HG02840 (cell line): Measurements from ENCODE around the gene ADH4.
"Not testable (repeated sequence)": the region's sequence is repeated elsewhere in the genome, so short reads cannot be mapped to it uniquely, and the experiment has no call there.

Experiments used
- ATAC-seq: cut with Tn5 transposase; IDR thresholded peaks from one replicate; pipeline ENCODE4 v1.9.1; 2021; ENCODE audit warnings: mild to moderate bottlenecking, moderate library complexity, moderate number of reproducible peaks; ENCODE audit not compliant: unreplicated experiment, low FRiP score

The ADH4 gene

DNA sequence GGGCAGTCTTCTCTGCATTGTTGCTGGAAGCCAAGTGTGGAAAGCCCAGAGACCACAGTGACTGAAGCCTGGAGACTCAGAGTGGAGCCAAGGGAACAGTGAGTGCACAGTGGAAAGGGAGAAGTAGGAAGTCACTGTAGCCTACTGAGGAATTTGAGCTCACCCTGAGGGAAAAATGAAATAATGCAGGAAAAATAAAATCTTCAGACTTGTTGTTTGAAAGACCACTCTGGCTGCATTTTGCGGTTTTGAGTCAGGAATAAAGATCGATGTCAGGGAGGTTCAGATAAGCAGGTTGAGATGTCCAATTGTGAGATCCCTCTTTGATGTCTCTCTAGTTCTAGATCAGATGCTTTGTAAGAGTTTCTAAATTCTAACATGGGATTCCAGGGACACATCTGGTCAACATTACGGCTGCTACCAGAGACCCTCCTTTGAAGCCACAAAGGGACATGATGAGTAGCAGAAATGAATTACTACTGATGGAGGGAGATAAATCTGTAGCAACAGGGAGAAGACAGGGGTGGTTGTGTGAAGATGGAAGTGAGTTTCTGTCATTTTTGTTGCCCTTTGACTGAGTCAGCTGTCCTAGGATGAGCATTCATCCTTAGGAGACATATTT, 8.4 kb downstream of the ADH4 start:
- ATAC-seq = no peak

DNA sequence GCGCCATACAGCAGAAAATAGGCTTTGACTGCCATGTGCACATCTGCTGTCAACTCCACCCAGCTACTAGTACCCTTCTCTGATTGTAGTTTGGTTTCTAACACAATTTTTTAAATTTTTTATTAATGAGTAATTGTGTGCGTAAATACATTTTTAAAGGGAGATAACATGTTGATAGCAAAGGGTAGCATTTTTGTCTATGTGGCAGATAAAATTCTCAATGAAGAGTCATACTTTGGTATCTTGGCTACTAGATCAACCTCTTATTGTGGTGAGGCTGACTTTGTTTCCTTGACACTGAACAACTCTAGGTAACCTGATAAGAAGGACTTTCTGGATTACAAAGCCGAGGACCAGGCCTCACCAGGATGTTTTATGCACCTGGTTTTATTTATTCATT, 9.5 kb downstream of the ADH4 start:
- no peak for ATAC-seq

GRCh38 chr4:99131378-99131777, 12.7 kb downstream of the ADH4 start:
- no peak for ATAC-seq

DNA sequence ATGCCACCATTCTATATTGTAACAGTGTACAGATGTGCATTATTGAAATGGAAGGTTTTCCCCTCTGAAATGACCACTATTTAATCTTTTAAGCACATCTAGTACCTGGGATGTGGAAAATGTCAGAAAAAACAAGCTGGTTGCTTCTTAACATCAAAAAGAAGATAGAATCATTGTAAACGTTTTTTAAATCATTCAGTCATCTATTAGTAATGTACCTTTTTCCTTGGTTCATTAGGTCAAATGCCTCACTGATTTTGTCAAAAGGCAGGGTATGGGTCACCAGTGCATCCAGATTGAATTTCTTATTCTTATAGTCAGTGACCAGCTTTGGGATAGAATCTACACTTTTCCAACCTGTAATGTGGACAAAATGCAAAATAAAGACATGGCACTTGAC, 17.7 kb downstream of the ADH4 start:
- ATAC-seq = no peak

GRCh38 chr4:99121008-99121407, 23.1 kb downstream of the ADH4 start:
- ATAC-seq = no peak

DNA sequence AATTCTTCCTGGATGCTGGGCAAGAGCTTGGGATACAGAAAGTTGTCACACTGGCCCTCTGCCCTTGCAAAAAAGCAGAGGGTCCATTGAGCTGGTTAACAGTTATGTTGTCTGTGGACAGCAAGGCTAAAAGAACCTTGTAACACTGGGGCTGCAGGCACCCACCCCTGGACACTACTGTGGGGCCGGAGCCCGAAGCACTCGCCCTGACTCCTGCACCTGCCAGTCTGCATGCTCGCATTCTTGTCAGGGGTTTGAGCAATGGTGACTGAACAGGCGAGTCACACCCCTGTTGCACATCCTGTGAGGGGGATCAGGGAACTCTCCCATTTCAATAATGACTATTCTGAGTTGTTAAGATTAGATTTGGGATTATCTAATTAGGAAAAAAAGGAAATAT, 23.6 kb downstream of the ADH4 start:
- no peak for ATAC-seq

DNA sequence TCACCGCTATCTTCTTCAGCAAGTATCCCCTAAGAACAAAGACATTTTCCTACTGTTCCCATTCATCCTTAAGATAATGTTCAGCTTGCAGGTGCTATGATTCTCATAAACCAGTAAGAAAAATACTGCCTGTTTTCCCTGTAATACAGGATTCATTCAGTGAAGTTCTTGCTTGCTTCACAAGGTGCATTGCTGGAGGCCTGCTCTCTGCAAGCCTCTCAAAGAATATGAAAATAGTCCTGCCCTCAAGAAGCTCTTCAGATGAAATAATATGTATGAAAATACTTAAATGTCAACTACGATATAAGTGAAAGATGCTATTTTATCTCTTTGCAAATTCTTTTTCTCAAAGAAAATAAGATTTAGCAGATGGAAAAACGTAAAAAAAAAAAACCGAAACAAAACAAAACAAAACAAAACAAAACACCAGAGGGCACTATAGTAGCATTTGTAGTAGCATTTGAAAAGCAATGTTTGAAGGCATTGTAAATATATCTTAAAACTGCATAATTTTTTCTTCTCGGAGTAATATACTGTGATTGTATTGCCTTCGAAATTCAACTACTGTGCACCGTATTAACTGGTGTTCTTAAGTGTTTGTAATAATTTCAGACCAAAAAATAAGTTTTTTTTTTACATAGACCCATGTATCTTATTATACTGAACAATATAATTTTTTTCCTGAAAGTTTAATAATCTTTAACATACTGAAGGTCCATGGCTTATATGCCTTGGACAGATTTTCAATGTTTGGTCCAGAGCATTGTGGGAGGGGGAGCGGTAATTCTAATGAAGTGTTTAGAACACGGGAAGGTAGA, 26.0 kb downstream of the ADH4 start:
- no peak for ATAC-seq

DNA sequence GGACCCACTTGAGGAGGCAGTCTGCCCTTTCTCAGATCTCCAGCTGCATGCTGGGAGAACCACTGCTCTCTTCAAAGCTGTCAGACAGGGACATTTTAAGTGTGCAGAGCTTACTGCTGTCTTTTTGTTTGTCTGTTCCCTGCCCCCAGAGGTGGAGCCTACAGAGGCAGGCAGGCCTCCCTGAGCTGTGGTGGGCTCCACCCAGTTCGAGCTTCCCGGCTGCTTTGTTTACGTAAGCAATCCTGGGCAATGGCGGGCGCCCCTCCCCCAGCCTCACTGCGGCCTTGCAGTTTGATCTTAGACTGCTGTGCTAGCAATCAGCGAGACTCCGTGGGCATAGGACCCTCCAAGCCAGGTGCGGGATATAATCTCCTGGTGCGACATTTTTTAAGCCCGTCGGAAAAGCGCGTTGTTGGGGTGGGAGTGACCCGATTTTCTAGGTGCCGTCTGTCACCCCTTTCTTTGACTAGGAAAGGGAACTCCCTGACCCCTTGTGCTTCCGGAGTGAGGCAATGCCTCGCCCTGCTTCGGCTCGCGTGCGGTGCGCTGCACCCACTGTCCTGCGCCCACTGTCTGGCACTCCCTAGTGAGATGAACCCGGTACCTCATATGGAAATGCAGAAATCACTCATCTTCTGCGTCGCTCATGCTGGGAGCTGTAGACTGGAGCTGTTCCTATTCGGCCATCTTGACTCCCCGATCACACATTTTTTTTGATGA, 26.8 kb downstream of the ADH4 start:
- not testable (repeated sequence) for ATAC-seq

GRCh38 chr4:99109286-99109685, 34.8 kb downstream of the ADH4 start:
- not testable (repeated sequence) for ATAC-seq

- no peak for ATAC-seq
Observed at GRCh38 chr4:99104153-99104552, 39.9 kb downstream of the ADH4 start.

DNA sequence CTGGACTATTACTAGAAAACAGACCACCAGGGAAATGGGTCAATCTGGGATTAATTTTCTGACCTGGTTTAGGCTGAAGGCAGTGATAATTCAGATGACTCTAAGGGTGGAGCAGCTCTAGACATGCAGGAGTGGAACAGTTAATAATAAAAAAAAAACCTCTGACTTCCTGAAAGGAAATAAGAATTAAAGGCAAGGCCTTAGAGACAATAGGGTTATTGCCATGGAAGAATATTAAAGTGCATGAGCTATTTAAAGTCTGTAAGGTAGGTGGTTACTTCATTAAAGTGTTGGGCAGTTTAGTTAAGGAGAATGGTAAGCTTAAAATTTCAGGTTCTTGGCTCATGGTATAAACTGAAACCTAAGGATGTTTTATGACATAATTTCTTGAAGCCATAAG, 40.9 kb downstream of the ADH4 start:
- no peak for ATAC-seq

- ATAC-seq = no peak
Observed at GRCh38 chr4:99102634-99103033, 41.5 kb downstream of the ADH4 start.

DNA sequence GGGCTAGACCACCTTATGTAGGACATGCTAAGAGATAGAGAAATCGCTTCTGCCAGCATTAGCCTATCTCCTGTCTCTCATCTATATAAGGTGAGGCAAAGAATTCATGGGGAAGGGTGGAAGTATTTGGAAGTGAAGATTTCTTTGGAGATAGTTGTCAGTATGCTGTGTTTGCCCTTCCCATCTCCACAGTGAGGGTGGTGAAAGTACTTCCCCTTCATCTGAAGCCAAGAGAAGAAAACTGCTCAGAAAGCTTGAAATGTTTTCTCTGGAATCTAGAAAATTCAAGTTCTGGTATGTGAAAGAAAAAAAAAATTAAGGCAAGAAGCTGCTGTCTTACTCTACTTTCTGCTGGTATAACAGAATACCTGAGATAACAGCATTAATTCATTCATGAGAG, 43.2 kb downstream of the ADH4 start:
- ATAC-seq = no peak

DNA sequence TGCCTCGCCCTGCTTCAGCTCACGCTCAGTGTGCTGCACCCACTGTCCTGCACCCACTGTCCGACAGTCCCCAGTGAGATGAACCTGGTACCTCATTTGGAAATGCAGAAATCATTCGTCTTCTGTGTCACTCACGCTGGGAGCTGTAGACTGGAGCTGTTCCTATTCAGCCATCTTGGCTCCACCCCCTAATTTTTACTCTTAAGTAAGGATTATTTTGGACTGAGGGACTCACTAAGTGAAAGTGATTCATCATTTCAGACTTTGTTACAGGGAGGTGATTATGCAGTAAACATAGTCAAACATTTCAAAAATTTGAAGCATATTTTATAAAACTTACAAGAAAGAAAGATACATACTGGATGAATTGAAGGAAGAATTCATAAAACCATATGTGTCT, 44.3 kb downstream of the ADH4 start:
- not testable (repeated sequence) for ATAC-seq

GRCh38 chr4:99099311-99099710, 44.8 kb downstream of the ADH4 start:
- ATAC-seq = no peak

GRCh38 chr4:99091841-99092240, 52.3 kb downstream of the ADH4 start:
- ATAC-seq = not testable (repeated sequence)

GRCh38 chr4:99091216-99091575, 52.9 kb downstream of the ADH4 start:
- no peak for ATAC-seq

DNA sequence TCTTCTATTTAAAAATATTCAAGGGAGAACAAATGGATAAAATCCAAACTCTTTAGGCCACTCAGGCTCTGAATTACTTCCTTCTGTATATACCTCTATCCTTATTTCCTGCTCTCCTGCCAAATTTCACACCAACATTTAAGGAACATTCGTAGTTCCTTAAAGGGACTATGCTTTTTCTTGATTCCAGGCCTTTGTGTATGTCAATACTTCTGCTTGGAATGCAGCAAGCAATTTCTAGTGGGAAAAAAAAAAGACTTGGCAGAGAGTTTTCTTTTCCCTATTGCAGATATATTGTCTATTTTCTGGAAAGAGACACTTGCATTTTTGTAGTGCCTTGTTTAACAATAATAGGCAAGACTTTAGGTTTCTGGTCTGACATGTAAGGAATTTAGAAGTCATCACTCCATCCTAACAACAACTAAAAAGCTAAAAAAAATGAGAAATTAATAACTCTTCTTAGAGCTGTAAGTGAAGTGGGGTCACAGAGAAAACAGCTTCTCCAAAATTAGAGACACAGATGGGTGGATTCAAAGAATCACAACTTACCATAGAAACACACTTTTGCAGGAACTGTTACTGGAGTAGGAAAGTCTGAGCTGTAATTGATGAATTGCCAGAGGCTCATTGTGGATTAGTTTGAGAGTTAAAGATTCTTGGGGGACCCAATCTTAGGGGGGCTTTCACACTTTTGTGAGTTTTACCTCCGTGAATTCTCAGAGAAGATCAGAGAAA, 53.4 kb downstream of the ADH4 start:
- ATAC-seq = no peak

DNA sequence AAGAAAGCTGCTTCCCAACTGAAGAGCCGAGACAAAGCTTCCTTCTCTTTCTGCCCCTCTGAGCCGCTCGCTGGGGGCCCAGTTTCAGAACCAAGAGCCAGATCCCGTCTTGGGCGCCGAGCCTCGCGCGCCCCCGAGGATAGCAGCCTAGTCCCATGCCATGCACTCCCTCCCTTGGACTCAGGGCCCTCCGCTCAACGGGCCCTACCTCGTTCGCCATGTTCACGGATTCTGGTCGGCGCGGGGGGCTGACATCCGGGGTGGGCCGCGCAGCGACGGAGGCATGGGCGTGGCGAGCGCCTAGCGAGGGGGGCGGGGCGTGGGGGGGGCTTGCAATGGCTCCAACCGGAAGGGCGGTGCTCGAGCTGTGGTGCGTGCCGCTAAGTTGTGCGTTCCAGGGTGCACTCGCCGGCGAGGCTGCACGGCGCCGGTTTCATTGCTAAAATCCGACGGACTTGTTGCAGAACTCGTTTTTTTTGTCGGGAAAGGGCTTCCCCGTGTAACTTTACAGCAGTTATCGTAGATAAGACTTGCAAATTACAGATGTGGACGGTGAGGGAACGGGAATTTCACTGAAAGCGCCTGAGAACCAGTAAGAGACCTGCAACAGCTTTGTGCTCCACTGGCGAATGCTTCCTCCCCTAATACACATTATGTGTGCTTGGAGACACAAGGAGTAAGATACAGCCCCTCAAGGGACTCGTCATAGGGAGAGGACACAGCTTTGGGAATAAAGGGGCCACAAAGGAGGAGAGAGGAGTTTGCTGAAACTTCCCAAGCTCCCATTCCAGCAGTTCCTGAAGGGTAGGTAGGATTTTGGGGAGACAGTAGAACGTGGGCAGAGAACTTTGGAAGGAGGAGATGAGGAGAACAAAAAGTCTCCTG, 55.4 kb downstream of the ADH4 start, which contains the start of gene ADH5:
Gene ADH5, minus strand, starts transcription at position 308 of the 885 bp plus-strand sequence. Its CDS starts 88 bp downstream, at position 220.
- peak; percentile 93 for ATAC-seq

DNA sequence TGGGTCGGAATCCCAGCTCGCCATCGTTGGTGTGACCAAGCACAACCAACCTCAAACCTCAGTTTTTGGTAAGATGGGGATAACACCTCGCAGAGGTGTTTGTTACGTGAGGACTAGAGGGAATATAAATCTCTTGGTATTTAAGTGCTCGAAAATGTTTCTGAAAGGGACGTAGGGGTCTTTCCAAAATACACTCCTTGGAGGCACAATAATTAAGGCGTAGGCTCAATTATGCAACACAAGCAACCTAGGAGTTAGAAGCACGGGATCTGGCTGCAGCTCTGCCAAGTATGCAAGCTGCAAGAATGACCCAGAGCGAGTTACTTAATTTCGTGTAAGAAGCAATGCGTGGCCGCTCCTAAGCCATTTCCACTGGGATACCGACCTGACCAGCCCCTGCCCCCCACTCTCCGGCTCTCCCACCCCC, 56.1 kb downstream of the ADH4 start:
- peak; percentile 15 for ATAC-seq
